Ecto neural progenitor cell (in vitro differentiated cells): ENCODE data around the gene ETFDH.
"Not testable (repeated sequence)": the region's sequence is repeated elsewhere in the genome, so short reads cannot be mapped to it uniquely, and the experiment has no call there.

Experiments used
- DNase-seq: peaks from one replicate; pipeline ENCODE4 v3.0.0-alpha.2; 2018; ENCODE audit warnings: low spot score

ETFDH gene

GRCh38 chr4:158671915-158672806, at the start of gene ETFDH:
ETFDH (plus strand) TSS chr4:158672296; CDS start chr4:158672457, 161 bp downstream.
- peak; percentile 99 for DNase-seq

DNA sequence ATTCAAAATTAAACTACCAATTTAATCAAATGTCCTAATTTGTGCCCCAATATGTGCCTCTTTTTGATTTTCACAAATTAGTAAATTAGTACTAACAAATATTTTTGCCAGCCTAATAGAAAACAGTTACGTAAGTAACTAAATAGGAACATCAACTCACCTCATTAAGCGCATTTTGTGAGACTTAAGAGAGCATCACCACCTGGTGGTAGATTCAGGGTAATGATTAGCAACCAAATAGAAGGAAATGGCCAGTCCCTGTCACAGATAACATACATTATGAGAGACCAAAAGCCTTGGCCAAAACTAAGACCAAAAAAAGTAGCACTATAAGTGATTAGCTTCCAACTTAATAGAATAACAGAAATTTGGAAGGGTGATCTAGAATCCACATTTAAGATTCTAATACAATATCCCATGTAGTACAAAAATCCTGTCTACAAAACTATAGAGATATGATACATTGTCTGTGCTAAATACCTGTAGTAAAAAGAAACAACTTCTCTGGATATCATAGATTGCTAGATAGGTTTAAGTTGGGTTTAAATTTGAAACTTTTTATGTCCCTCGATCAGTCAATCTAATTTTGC, 47.1 kb upstream of the ETFDH start:
- no peak for DNase-seq

- no peak for DNase-seq
Measured at GRCh38 chr4:158625544-158625943, 46.6 kb upstream of the ETFDH start.

GRCh38 chr4:158630893-158631292, 41.2 kb upstream of the ETFDH start:
- DNase-seq, result no peak

DNA sequence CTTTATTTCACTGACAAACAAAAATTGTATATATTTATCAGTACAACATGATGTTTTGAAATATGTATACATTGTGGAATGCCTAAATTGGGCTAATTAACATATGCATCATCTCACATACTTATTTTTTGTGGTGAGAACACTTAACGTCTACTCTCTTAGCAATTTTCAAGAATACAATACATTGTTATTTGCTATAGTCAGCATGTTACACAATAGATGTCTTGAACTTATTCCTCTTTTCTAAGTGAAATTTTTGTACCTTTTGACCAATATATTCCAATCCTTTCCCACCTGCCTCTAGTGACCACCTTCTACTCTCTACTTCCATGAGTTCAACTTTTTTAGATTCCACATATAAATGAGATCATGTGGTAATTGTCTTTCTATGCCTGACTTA, 35.5 kb upstream of the ETFDH start:
- no peak for DNase-seq

- DNase-seq, result no peak
Measured at GRCh38 chr4:158644356-158644755, 27.7 kb upstream of the ETFDH start.

DNA sequence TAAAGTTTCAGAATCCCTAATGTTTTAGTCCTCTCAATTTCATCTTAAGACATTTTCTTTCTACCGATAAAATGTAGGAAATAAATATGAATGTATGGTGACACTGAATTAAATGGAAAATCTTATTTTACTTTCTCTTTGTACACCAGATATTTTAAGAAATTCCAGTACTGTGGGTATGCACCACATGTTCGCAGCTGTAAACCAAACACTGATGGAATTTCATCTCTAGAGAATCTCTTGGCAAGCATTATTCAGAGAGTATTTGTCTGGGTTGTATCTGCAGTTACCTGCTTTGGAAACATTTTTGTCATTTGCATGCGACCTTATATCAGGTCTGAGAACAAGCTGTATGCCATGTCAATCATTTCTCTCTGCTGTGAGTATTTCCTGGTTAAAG, 27.3 kb upstream of the ETFDH start:
- DNase-seq, result no peak

GRCh38 chr4:158649111-158649680, 22.9 kb upstream of the ETFDH start:
- no peak for DNase-seq

- no peak for DNase-seq
Measured at GRCh38 chr4:158652920-158653319, 19.2 kb upstream of the ETFDH start.

GRCh38 chr4:158656439-158656838, 15.7 kb upstream of the ETFDH start:
- peak; percentile 54 for DNase-seq

DNA sequence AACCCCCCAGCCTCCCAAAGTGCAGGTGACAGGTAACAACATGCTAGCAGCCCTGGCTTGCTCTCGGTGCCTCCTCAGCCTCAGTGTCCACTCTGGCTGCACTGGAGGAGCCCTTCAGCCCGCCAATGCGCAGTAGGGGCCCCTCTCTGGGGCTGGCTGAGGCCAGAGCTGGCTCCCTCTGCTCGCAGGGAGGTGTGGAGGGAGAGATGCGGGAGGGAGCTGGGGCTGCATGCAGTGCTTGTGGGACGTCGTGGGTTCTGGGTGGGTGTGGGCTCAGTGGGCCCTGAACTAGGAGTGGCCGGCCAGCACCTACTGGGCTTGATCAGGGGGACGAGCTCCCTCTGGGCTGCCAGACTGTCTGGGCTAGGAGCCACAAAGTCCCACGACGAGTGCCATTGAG, 14.8 kb upstream of the ETFDH start:
- DNase-seq, result no peak

GRCh38 chr4:158663255-158663654, 8.8 kb upstream of the ETFDH start:
- not testable (repeated sequence) for DNase-seq

DNA sequence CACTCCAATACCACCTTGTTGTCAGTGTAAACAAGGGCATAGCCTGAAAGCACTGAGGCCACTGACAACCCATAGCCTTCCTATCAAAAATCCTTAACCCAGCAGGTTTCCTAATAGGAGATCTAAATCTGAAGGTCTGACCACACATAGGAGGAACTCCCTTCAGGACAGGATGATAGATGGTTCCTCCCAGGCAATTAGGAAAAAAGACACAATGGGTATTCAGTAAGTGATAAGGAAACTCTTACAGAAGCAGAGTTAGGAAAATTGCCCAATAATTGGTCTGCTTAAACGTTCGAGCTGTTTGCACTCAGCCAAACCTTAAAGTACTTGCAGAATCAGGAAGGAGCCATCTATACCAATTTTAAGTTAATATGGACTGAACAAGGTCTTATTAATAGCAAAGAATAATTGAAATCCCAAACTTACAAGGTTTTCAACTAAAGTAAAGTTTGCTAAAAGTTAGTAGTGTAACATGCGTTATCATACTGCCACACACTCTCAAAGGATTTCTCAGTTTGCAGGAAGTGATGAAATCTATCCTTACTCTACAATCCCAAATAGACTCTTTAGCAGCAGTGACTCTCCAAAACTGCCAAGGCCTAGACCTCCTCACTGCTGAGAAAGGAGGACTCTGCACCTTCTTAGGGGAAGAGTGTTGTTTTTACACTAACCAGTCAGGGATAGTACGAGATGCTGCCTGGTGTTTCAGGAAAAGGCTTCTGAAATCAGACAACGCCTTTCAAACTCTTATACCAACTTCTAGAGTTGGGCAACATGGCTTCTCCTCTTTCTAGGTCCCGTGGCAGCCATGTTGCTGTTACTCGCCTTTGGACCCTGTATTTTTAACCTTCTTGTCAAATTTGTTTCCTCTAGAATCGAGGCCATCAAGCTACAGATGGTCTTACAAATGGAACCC, 8.1 kb upstream of the ETFDH start:
- DNase-seq, result not testable (repeated sequence)

- no peak for DNase-seq
Measured at GRCh38 chr4:158664806-158665205, 7.3 kb upstream of the ETFDH start.

DNA sequence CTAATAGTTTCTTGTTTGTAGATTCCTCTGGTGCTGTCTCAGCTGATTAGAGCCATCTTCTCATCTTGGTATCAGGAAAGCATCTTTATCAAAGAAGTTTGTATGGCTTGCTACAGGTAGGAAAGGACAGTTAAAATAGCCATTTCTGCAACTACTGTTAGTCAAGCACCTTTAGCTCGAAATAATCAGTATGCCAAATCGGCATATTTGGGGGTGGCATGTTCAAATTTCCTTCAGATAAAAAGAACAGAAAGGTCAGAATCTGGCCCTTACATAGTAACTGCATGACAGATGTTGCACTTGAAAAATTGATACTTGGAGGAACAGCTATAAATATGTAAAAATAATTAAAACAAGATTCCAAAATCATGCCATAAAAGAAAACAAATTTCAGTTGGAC, 5.2 kb upstream of the ETFDH start:
- no peak for DNase-seq

GRCh38 chr4:158667651-158668198, 4.4 kb upstream of the ETFDH start:
- DNase-seq, result no peak

- no peak for DNase-seq
Measured at GRCh38 chr4:158669310-158669709, 2.8 kb upstream of the ETFDH start.

- peak; percentile 76 for DNase-seq
Measured at GRCh38 chr4:158670975-158671664, 976 bp upstream of the ETFDH start.

GRCh38 chr4:158671665-158671914, 506 bp upstream of the ETFDH start, which contains the start of gene C4orf46:
C4orf46 (minus strand) TSS chr4:158671887; CDS start chr4:158671801, 86 bp downstream.
- DNase-seq, result no peak

- no peak for DNase-seq
Measured at GRCh38 chr4:158673633-158674032, 1.5 kb downstream of the ETFDH start.

DNA sequence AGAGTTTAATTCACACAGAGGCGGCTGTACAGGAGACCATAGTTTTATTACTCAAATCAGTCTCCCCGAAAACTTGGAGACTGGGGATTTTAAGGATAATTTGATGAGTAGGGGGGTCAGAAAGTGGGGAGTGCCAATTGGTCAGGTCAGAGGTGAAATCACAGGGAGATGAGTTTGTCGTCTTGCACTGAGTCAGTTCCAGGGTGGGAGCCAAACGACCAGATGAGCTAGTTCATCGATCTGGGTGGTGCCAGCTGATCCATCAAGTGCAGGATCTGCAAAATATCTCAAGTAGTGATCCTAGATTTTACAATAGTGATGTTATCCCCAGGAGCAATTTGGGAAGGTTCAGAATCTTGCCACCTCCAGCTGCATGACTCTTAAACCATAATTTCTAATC, 4.0 kb downstream of the ETFDH start:
- DNase-seq, result no peak
